ENCODE data around the gene DBX1. TPM values are rescaled to one million over a fixed set of nuclear protein-coding genes. Genes with fewer than 3 reads are reported as not detected.

Gene DBX1
- total RNA-seq, 2 experiments from 2014 or later = not detected

- Histone ChIP-seq H3K9me3 (ENCODE audit: low read length) (no peaks in the 10 kb centered on the region), H3K9me2 (ENCODE audit: insufficient read depth, low read length) (no peaks in the 10 kb centered on the region), H3K4me2 (ENCODE audit: low read length) (no peak overlapping the region), H3K27ac (ENCODE audit: low read depth, low read length, poor library complexity, severe bottlenecking) (no peak overlapping the region), H3K4me3 (ENCODE audit: low read depth, low read length, poor library complexity, severe bottlenecking) (no peak overlapping the region), H3K4me1 (ENCODE audit: insufficient read depth, low read length, poor library complexity, severe bottlenecking) (no peaks in the 10 kb centered on the region), H3K79me2 (ENCODE audit: insufficient read depth, low read depth, low read length) (no peaks in the 10 kb centered on the region), H2AFZ (ENCODE audit: low read length) (no peak overlapping the region), H4K20me1 (ENCODE audit: insufficient read depth, low read length) (no peaks in the 10 kb centered on the region), H3K36me3 (ENCODE audit: insufficient read depth, low read length) (no peaks in the 10 kb centered on the region)
- POLR2A ChIA-PET = no interaction called here
- CTCF ChIA-PET (ENCODE audit: unreplicated experiment) = no interaction called here
- TF ChIP-seq EZH2phosphoT487 (IDR thresholded peaks at IDR 0.05; ENCODE audit: borderline replicate concordance, low read depth, low read length) (no peak), CTCF (conservative IDR thresholded peaks at IDR 0.05; ENCODE audit: low read length) (no peak)
- no TSS peak for BruUV-seq (replicated peaks)
- intact Hi-C loops (cut with micrococcal nuclease; ENCODE audit: unreplicated experiment) = no loop called here
- no peak for DNase-seq (ENCODE audit: low spot score)
These were observed 45.7 kb downstream of the DBX1 start for GRCh38 chr11:20114588-20114987.

DNA sequence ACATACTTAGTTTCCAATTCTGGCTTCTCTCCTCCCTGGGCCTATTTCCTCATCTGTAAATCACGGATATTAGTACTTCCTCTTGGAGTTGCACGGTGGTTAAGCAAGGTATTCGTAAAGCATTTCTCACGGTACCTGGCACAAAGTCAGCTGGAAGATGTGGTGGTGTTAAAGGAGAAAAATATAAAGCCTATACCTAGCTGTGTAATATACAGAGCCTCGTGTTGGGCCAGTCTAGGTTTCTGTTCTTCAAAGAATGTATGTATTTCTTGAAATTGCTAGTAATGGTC is 47.2 kb downstream of the DBX1 start:
- no peak for DNase-seq (ENCODE audit: low spot score)
- H3K9me3 ChIP-seq (ENCODE audit: low read length) = no peaks in the 10 kb centered on the region
- no peak overlapping the region for H2AFZ ChIP-seq (ENCODE audit: low read length)
- no peaks in the 10 kb centered on the region for H3K36me3 ChIP-seq (ENCODE audit: insufficient read depth, low read length)
- no peak overlapping the region for H3K4me2 ChIP-seq (ENCODE audit: low read length)
- H3K4me1 ChIP-seq (ENCODE audit: insufficient read depth, low read length, poor library complexity, severe bottlenecking) = no peaks in the 10 kb centered on the region
- TF ChIP-seq CTCF (conservative IDR thresholded peaks at IDR 0.05; ENCODE audit: low read length) (no peak), EZH2phosphoT487 (IDR thresholded peaks at IDR 0.05; ENCODE audit: borderline replicate concordance, low read depth, low read length) (no peak)
- H4K20me1 ChIP-seq (ENCODE audit: insufficient read depth, low read length) = no peaks in the 10 kb centered on the region
- intact Hi-C loops (cut with micrococcal nuclease; ENCODE audit: unreplicated experiment) = no loop called here
- no peak overlapping the region for H3K27ac ChIP-seq (ENCODE audit: low read depth, low read length, poor library complexity, severe bottlenecking)
- no peaks in the 10 kb centered on the region for H3K79me2 ChIP-seq (ENCODE audit: insufficient read depth, low read depth, low read length)
- no TSS peak for BruUV-seq (replicated peaks)
- ChIA-PET CTCF (ENCODE audit: unreplicated experiment) (no interaction called here), POLR2A (no interaction called here)
- no peaks in the 10 kb centered on the region for H3K9me2 ChIP-seq (ENCODE audit: insufficient read depth, low read length)
- no peak overlapping the region for H3K4me3 ChIP-seq (ENCODE audit: low read depth, low read length, poor library complexity, severe bottlenecking)

GRCh38 chr11:20112291-20113148 is 47.8 kb downstream of the DBX1 start:
- intact Hi-C loops (cut with micrococcal nuclease; ENCODE audit: unreplicated experiment) = no loop called here
- no peak overlapping the region for H3K27ac ChIP-seq (ENCODE audit: low read depth, low read length, poor library complexity, severe bottlenecking)
- TF ChIP-seq EZH2phosphoT487 (IDR thresholded peaks at IDR 0.05; ENCODE audit: borderline replicate concordance, low read depth, low read length) (no peak), CTCF (conservative IDR thresholded peaks at IDR 0.05; ENCODE audit: low read length) (no peak)
- no peaks in the 10 kb centered on the region for H4K20me1 ChIP-seq (ENCODE audit: insufficient read depth, low read length)
- no peaks in the 10 kb centered on the region for H3K9me2 ChIP-seq (ENCODE audit: insufficient read depth, low read length)
- H3K4me1 ChIP-seq (ENCODE audit: insufficient read depth, low read length, poor library complexity, severe bottlenecking) = no peaks in the 10 kb centered on the region
- H3K4me2 ChIP-seq (ENCODE audit: low read length) = no peak overlapping the region
- ChIA-PET POLR2A (interaction anchor here (0.6 kb wide), 1 partner anchor 51 kb away, joined by 4 read pairs; no protein-coding TSS in a partner anchor), CTCF (ENCODE audit: unreplicated experiment) (no interaction called here)
- no peak overlapping the region for H3K4me3 ChIP-seq (ENCODE audit: low read depth, low read length, poor library complexity, severe bottlenecking)
- no peaks in the 10 kb centered on the region for H3K79me2 ChIP-seq (ENCODE audit: insufficient read depth, low read depth, low read length)
- no peak for DNase-seq (ENCODE audit: low spot score)
- H3K36me3 ChIP-seq (ENCODE audit: insufficient read depth, low read length) = no peaks in the 10 kb centered on the region
- H3K9me3 ChIP-seq (ENCODE audit: low read length) = no peaks in the 10 kb centered on the region
- H2AFZ ChIP-seq (ENCODE audit: low read length) = no peak overlapping the region
- BruUV-seq (replicated peaks) = no TSS peak
